ENCODE measurements around the gene KDM8.

KDM8 gene

GRCh38 chr16:27189335-27189972, 13.9 kb upstream of the KDM8 start:
- TF ChIP-seq POLR2AphosphoS5 (IDR thresholded peaks at IDR 0.05; ENCODE audit: low read depth, low read length) = no peak

GRCh38 chr16:27190316-27190871, 12.9 kb upstream of the KDM8 start:
- TF ChIP-seq POLR2AphosphoS5 (IDR thresholded peaks at IDR 0.05; ENCODE audit: low read depth, low read length) = no peak
- no peak for TF ChIP-seq TAF1 (IDR thresholded peaks at IDR 0.05; ENCODE audit: borderline replicate concordance, insufficient read depth, low read length)
- TF ChIP-seq, protein P1, sequence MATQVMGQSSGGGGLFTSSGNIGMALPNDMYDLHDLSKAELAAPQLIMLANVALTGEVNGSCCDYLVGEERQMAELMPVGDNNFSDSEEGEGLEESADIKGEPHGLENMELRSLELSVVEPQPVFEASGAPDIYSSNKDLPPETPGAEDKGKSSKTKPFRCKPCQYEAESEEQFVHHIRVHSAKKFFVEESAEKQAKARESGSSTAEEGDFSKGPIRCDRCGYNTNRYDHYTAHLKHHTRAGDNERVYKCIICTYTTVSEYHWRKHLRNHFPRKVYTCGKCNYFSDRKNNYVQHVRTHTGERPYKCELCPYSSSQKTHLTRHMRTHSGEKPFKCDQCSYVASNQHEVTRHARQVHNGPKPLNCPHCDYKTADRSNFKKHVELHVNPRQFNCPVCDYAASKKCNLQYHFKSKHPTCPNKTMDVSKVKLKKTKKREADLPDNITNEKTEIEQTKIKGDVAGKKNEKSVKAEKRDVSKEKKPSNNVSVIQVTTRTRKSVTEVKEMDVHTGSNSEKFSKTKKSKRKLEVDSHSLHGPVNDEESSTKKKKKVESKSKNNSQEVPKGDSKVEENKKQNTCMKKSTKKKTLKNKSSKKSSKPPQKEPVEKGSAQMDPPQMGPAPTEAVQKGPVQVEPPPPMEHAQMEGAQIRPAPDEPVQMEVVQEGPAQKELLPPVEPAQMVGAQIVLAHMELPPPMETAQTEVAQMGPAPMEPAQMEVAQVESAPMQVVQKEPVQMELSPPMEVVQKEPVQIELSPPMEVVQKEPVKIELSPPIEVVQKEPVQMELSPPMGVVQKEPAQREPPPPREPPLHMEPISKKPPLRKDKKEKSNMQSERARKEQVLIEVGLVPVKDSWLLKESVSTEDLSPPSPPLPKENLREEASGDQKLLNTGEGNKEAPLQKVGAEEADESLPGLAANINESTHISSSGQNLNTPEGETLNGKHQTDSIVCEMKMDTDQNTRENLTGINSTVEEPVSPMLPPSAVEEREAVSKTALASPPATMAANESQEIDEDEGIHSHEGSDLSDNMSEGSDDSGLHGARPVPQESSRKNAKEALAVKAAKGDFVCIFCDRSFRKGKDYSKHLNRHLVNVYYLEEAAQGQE (IDR thresholded peaks at IDR 0.05; ENCODE audit: insufficient read depth in 1 of 2, low read depth in 2 of 2, low read length in 2 of 2) = no peak
- TF ChIP-seq SIN3A (IDR thresholded peaks at IDR 0.05; ENCODE audit: borderline replicate concordance, insufficient read depth, low read length) = no peak
- no peak for TF ChIP-seq FOXP2 (optimal IDR thresholded peaks at IDR 0.05; ENCODE audit: borderline replicate concordance, extremely low read depth, extremely low read length, insufficient read depth)

- no peak for TF ChIP-seq FOXP2 (optimal IDR thresholded peaks at IDR 0.05; ENCODE audit: borderline replicate concordance, extremely low read depth, extremely low read length, insufficient read depth)
These were observed 11.9 kb upstream of the KDM8 start for GRCh38 chr16:27191352-27191924.

DNA sequence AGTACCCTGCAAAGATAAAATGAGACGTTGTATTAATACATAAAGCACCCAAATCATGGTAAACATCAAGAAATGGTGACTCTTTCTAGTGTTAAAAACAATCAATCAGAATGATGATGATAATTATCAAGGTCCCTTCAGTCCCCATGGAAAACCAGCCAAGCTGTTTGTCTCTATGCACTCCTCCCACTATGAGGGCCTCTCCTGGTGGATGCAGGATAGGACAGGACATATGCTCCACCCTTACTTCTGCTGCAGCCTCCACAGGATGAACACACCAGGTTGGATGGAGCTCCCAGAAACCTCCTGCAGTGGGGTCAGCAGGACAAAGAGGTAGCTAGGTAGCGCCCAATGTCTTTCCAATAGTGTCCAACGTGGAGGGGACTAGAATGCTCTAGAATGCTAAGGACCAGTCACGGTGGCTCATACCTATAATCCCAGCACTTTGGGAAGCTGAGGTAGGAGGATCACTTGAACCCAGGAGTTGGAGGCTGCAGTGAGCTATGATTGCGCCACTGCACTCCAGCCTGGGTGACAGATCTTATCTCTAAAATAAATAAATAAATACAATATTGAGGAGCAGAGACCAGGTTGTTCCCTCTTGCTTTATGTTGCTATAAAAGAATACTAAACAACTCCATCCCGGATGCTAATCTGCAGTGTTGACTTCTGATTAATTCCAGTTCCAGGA, 9.9 kb upstream of the KDM8 start:
- no peak for TF ChIP-seq POLR2AphosphoS5 (IDR thresholded peaks at IDR 0.05; ENCODE audit: low read depth, low read length)
- TF ChIP-seq TAF1 (IDR thresholded peaks at IDR 0.05; ENCODE audit: borderline replicate concordance, insufficient read depth, low read length) = no peak
- TF ChIP-seq SIN3A (IDR thresholded peaks at IDR 0.05; ENCODE audit: borderline replicate concordance, insufficient read depth, low read length) = no peak
- no peak for TF ChIP-seq FOXP2 (optimal IDR thresholded peaks at IDR 0.05; ENCODE audit: borderline replicate concordance, extremely low read depth, extremely low read length, insufficient read depth)
- TF ChIP-seq, protein P1 (IDR thresholded peaks at IDR 0.05; ENCODE audit: insufficient read depth in 1 of 2, low read depth in 2 of 2, low read length in 2 of 2) = no peak

- no peak for TF ChIP-seq POLR2AphosphoS5 (IDR thresholded peaks at IDR 0.05; ENCODE audit: low read depth, low read length)
- TF ChIP-seq FOXP2 (optimal IDR thresholded peaks at IDR 0.05; ENCODE audit: borderline replicate concordance, extremely low read depth, extremely low read length, insufficient read depth) = no peak
- no peak for TF ChIP-seq SIN3A (IDR thresholded peaks at IDR 0.05; ENCODE audit: borderline replicate concordance, insufficient read depth, low read length)
- no peak for TF ChIP-seq TAF1 (IDR thresholded peaks at IDR 0.05; ENCODE audit: borderline replicate concordance, insufficient read depth, low read length)
- TF ChIP-seq, protein P1 (IDR thresholded peaks at IDR 0.05; ENCODE audit: insufficient read depth in 1 of 2, low read depth in 2 of 2, low read length in 2 of 2) = no peak
These were observed 8.1 kb upstream of the KDM8 start for GRCh38 chr16:27195076-27195741.
